HuH-7 (cell line): ENCODE data around the gene MUSK.
"Not testable (repeated sequence)": the region's sequence is repeated elsewhere in the genome, so short reads cannot be mapped to it uniquely, and the experiment has no call there.

ENCODE experiments used
- DNase-seq: peaks from one replicate; pipeline ENCODE4 v3.0.0; 2011; ENCODE audit warnings: low spot score

Gene MUSK

GRCh38 chr9:110763568-110763967 is 95.0 kb downstream of the MUSK start:
- no peak for DNase-seq

GRCh38 chr9:110764006-110764405 is 95.4 kb downstream of the MUSK start:
- no peak for DNase-seq

GRCh38 chr9:110765926-110766325 is 97.3 kb downstream of the MUSK start:
- DNase-seq = no peak

GRCh38 chr9:110767559-110768063 is 99.0 kb downstream of the MUSK start:
- no peak for DNase-seq

GRCh38 chr9:110768886-110769285 is 100.3 kb downstream of the MUSK start:
- DNase-seq = no peak

GRCh38 chr9:110769667-110770066 is 101.1 kb downstream of the MUSK start:
- DNase-seq = no peak

GRCh38 chr9:110775724-110776123 is 107.1 kb downstream of the MUSK start:
- no peak for DNase-seq

GRCh38 chr9:110776221-110776620 is 107.6 kb downstream of the MUSK start:
- DNase-seq = no peak

- no peak for DNase-seq
These were observed 108.7 kb downstream of the MUSK start for GRCh38 chr9:110777196-110777875.

GRCh38 chr9:110777876-110778215 is 109.3 kb downstream of the MUSK start:
- no peak for DNase-seq

GRCh38 chr9:110782701-110783100 is 114.1 kb downstream of the MUSK start:
- DNase-seq = no peak

GRCh38 chr9:110784309-110784708 is 115.7 kb downstream of the MUSK start:
- no peak for DNase-seq

GRCh38 chr9:110785166-110785565 is 116.6 kb downstream of the MUSK start:
- no peak for DNase-seq

- not testable (repeated sequence) for DNase-seq
These were observed 119.8 kb downstream of the MUSK start for GRCh38 chr9:110788396-110788795.

GRCh38 chr9:110788871-110789270 is 120.3 kb downstream of the MUSK start:
- no peak for DNase-seq

GRCh38 chr9:110797611-110798010 is 129.0 kb downstream of the MUSK start:
- DNase-seq = no peak

GRCh38 chr9:110799396-110799795 is 130.8 kb downstream of the MUSK start:
- DNase-seq = no peak

- no peak for DNase-seq
These were observed 132.8 kb downstream of the MUSK start for GRCh38 chr9:110801426-110801825.

- DNase-seq = no peak
These were observed 133.9 kb downstream of the MUSK start for GRCh38 chr9:110802416-110803035.

GRCh38 chr9:110807956-110808598 is 139.5 kb downstream of the MUSK start:
- DNase-seq = no peak

GRCh38 chr9:110808599-110808980 is 140.0 kb downstream of the MUSK start:
- DNase-seq = no peak

GRCh38 chr9:110809038-110809595 is 140.5 kb downstream of the MUSK start:
- DNase-seq = no peak
